ENCODE measurements around the gene BMPR1A.
"Not testable (repeated sequence)": the region's sequence is repeated elsewhere in the genome, so short reads cannot be mapped to it uniquely, and the experiment has no call there.

Gene BMPR1A

GRCh38 chr10:86943316-86944030, 187.1 kb downstream of the BMPR1A start:
- no peak for DNase-seq

DNA sequence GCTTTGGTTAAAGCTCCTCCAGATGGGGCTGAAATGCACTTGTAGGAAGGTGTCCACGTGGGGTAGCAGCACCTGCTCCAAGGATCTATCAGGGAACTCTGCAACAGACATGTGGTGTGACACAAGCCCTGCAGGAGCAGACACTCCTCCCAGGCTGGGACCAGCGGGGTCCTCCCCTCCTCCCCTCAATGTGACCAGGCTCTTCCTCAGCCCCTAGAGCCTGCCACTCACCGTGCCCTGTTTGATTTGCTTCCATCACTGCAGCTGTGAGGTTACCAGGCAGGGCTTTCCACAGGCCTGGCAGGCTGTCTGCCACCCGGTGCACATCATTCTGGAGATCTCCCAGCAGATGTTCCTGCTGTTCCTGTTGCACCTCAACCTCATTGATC, 187.6 kb downstream of the BMPR1A start:
- no peak for DNase-seq

DNA sequence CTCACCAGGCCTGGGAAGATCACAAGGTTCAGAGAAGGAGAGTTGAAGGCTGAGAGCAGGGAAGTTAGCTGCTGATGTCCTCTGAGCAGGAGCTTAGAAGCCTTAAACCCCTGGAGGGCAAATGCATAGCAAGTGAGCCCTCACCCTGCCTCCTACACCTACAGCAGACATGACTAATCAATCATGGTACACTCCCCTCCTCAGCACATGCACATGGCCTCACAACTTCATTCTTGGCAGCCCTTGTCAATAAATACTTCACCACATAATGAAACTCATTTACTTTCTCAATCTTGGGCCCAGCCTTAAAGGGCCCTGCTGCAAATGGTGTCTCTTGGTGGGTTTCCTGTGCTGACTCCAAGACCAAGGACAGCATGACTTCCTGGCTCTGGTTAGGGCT, 188.1 kb downstream of the BMPR1A start:
- DNase-seq, result no peak

GRCh38 chr10:86944907-86945306, 188.5 kb downstream of the BMPR1A start:
- no peak for DNase-seq

GRCh38 chr10:86945361-86946212, 189.2 kb downstream of the BMPR1A start:
- DNase-seq, result no peak

- DNase-seq, result no peak
These were observed 190.1 kb downstream of the BMPR1A start for GRCh38 chr10:86946213-86947155.

DNA sequence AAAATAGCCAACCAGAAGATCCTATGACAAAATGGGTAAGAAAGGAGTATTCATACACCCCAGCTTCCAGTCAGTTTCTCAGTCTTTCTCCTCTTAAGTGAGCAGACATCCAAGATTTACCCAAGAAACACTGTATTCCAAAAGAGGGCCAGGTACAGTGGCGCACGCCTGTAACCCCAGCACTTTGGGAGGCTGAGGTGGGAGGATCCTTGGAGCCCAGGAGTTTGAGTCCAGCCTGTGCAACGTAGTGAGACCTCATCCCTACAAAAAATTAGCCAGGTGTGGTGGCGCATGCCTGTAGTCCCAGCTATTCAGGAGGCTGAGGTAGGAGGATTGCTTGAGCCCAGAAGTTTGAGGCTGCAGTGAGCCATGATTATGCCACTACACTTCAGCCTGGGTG, 191.4 kb downstream of the BMPR1A start:
- DNase-seq, result not testable (repeated sequence)

DNA sequence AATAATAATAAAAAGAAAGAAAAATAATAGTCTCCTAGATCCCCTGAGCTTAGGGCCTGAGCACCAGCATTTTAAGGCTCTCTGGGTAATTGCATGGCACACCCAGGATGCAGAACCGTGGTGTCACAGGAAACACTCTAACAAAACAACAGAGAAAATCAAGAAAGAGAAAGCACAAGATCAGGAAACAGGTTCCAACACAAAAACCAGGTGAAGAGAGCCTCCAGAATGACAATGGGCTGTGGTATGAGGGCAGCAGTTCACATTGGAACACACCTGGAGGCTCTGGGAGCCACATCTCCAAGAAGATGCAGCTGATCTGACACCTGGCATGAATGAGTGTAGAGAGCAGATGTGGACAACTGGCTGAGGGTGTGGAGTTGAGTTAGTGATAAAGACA, 193.9 kb downstream of the BMPR1A start:
- peak in 1 of 2 donors; percentile 29 for DNase-seq

GRCh38 chr10:86951184-86951761, 194.9 kb downstream of the BMPR1A start:
- no peak for DNase-seq

DNA sequence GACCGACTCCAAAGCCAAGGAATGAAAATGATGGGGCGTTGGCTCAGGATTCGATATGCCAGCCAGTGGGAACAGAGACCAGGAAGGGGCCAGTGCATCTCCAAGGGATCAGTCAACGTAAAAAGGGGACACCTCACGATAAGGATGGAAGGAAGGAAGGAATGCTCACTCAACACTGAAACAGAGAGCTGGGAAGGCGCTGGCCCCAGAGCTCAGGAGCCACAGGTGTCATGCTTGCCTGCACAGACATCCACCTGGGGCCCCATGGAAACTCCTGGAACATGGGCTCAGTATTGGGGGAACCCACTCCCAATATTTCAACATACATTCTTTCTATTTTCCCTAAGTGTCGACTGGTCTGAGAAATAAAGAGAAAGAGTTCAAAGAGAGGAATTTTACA, 195.7 kb downstream of the BMPR1A start:
- no peak for DNase-seq

GRCh38 chr10:86952697-86953096, 196.3 kb downstream of the BMPR1A start:
- not testable (repeated sequence) for DNase-seq

- DNase-seq, result no peak
These were observed 197.6 kb downstream of the BMPR1A start for GRCh38 chr10:86953747-86954680.

DNA sequence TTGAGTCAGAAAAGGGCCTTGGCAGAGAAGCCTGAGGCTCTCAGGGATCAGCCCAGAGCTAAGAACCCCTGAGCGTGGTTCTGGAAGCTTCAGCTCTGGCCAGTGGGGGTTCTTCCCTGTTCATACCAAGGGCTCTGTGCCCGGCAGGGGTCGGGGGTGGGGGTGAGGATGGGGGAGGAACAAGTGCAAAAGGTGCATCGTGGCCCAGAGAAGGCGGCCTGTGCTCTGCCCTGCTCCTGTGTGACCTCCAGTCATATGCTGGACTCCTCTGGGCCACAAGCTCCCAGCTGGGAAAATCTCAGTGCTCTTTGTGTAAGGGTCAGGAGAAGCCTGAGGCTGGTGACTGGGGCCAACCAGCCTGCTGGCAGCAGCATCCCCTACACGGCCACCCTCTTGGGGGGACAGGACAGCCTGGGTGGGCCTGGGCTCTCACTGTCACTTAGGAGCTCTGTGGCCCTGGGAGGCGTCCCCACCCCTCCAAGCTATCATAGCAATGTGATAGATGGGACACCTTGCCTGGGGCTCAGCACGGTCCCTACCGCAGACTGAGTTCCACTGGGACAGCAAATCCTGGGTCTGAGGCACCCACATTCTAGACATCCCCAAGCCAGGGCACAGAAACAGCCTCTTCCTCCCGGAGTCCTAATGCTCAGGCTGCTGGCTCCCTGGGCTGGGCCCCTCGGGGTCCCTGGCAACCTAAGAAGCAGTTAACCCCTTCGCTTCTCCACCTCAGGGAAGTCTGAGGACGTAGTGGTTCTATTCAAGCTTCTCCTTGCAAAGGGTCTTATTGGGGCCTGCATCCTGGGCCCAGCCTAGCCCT, 198.5 kb downstream of the BMPR1A start:
- no peak for DNase-seq

DNA sequence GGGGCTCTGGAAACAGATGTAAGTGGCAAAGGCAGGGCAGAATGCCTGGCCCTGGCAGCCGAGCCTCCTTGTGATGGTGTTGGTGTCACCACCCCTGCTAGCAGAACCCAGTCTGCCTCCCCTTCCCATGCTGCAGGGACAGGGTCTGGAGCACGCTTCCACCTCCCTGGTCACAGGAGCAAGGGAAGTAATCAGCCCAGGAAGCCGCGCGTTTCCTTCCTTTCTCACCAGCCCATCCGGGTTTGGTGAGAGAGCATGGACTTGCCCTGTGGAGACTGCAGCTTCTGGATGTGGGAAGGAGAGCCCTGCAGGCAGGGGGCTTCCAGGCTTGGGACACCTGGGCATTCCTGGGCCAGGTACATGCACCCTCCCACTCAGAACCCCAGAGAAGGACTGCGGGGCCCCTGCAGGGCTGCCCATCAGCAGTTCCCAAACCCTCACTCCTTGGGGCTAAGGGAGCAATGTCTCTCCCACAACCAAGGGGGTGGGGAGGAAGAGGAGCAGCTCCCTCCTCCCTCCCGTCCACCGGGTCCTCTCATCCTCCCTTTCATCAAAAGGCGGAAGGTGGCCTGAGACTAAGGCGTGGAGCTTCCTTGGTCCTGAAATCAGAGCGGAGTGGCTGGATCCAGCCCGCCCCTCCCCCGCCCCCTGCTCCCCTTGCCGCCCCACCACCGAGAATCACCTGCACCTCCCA, 199.2 kb downstream of the BMPR1A start:
- DNase-seq, result no peak

GRCh38 chr10:86956195-86956847, 199.9 kb downstream of the BMPR1A start:
- no peak for DNase-seq

- DNase-seq, result no peak
These were observed 200.5 kb downstream of the BMPR1A start for GRCh38 chr10:86956848-86957448.

GRCh38 chr10:86957471-86958115, 201.2 kb downstream of the BMPR1A start, which contains the start of gene MMRN2:
TSS of gene MMRN2 (minus strand) at chr10:86957615. CDS start at chr10:86957541, 74 bp downstream.
- no peak for DNase-seq
